Stimulated activated CD4-positive, alpha-beta T cell treated with anti-CD3 and anti-CD28 coated beads, Interleukin-2, amount 100 ng/mL, for 4 hours (primary cell): ENCODE measurements around the gene OSBPL2.
A peak's percentile ranks its signal among the peaks of the same experiment; 100 is the strongest.

ENCODE experiments used
- DNase-seq: peaks from one replicate; pipeline ENCODE4 v3.0.0-alpha.2; 2020; ENCODE audit warnings: low read depth

The OSBPL2 gene

DNA sequence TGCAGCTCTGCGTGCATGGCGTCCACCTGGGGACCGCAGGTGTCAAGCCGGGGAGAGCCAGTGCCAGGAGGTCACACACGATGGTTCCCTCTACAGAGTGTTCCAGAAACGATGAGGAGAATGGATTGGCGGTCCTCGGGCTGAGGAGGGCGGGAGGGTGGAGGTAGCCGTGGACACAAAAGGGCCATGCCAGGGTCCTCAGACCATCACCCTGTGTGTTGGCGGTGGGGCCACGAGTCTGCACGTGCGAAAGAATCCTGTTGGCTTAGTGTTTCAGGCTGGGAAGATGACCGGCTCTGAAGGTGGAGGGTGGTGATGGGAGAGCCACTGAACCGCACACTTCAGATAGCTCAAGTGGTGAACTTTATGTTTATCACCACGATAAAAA is 31.9 kb upstream of the OSBPL2 start:
- no peak for DNase-seq

DNA sequence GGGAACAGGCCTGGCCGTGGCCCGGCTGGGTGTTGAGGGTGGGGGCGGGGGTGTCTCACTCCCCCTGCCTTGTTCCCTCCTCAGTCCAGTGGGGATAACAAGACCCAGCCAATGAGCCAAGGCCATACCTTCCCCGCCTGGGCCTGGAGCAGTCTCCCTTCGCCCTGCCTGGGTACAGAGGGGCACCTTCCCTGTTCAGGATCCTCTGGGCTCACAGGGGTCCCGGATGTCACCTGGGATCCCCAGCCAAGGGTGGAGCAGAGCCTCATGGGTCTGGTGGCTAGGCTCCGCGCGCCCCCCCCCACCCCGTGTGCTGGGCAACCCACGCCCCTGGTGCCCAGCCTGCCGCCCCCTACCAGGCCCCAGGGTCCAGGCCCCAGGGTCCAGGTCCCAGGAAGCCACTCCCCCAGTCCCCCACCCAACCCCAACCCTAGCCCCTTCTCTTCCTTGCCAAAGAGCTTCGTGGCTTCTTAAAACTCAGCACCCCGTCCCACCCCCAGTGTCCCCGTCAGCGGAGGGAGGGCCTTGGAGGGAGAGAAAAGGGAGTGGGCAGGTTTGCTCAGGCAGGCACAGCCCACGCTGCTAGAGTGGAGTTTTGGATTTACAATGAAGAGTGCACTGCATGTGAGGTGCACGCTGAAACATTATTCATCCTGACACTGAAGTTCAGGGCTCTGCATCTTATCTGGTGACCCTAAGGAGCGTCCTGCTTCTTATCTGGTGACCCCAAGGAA is 30.1 kb upstream of the OSBPL2 start:
- DNase-seq = no peak

DNA sequence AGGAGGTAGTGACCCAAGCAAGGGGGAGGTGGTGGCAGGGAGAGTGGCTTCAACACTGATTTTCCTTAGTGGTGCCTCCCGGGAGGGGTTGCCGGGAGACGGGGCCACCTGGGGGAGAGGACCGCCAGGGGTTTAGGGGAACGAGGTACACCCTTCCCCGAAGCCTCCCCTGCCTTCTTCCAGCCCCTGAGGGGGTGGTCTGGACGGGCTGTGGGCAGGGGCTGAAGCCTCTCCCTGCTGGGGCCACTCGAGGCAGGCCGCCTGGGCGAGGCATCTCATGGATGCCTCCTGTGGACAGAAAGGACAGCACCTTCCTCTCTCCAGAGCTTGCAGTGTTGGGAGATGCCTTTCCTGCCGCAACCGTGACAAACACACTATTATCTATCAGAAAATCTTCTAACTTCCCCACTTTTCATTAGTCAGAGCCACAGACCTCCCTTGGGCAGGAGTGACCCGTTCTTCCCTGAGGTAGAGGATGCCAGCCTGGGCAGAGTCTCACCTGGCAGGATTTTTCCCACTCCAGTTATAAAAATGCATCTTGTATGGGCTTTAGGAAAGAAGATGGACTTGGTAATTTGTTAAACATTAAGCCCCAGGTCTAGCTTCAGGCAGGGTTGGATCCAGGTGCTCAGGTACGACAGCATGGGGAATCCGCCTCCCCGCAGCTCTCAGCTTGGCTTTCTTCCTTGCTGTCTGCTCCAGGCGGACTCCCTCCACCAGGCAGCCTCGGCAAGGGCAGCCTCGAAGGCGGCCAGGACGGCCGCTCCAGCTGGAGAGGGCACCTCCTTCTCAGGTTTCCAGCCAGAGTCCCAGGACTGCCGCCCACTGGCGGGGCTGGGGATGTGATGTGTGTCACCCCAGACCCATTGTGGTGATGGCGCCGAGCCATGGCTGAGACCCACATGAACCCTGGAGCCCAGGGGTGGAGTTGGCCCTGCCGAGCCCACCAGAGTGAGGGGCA is 29.2 kb upstream of the OSBPL2 start:
- DNase-seq = no peak

DNA sequence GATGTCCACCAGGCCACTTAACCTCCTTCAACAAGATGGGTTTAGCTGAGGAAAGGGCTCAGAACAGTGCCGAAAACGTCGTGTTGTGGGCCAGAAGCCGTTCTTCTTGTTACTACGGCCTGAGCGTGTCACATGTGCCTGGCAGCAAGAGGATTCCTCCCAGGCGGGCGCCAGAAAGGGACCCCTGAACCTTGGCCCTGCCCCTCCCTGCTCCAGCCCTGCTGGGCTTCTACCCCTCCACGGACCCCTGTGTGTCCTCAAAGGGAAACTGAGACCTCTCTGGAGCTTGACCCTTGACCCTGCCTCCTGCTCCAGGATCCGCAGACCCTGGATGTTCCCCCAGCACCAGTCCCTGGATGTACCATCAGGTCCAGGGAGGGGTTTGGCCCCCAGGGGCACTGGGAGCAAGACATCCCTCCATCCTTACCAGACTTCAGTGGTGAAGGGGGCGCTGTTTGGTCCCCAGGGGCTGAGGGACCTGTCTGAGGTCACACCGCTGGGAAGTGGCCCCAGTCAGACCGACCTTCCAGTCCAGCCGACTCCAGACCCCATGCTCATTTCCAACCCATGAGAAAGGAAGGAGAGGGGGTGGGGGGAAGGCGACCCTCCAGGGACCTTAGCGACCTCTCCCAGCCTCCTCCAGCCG is 28.3 kb upstream of the OSBPL2 start:
- DNase-seq = no peak

DNA sequence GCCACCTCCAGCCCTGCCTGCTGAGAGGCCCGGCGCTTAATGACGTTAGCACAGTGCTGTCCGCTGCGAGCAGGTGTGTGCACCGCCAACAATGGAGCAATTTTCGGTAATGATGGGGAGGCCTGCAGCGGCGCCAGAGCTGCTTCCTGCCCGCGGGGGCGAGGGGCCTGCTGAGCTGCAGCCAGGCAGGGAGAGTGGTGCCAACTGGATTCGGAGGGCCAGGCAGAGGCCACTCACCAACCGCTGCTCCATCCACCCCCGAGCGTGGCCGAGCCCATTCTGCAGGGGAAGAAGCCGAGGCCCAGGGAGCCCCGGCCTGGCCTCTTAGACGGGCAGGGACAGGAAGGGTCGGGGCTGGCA is 27.8 kb upstream of the OSBPL2 start:
- DNase-seq = no peak

DNA sequence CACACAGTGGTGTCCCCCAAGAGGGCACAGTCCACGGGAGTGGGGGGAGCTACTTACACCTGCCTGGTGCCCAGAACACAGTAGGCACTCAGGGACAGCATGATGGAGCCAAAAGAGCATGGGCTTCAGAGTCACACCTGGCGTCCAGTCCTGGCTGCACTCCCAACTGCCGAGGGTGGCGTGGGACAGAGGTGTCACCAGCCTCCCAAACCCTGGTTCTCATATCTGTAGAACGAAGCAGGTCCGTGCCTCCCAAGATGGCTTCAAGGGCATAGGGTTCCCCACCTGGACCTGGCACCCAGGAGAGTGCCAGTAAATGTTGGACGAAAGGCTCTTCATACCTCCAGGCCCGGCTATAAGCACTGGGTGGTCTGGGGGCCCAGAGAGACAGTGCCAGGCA is 27.1 kb upstream of the OSBPL2 start:
- no peak for DNase-seq

DNA sequence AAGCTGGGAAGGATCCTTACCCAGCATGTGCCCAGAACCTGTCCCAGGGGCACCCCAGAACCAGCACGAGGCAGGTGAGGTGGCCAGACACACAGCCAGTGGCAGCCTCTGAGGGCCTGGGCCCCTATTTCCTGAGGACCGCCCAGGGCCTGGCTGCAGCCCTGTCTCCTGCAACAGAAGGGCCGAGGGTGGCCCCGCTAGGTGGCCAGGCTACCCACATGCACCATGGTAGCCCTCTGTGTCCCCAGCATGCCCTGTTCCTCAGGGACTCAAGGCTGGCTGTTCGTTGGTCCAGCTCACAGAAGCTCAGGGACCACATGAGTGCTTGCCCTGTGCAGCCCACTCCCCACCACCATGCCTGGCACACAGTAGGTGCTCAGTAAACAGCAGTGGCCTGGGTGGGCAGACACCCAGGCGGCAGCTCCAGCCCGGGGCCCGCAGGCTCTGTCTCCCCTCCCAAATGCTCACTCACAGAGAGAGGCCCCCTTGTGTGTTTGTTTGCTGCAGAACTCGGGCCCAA is 26.5 kb upstream of the OSBPL2 start:
- no peak for DNase-seq

DNA sequence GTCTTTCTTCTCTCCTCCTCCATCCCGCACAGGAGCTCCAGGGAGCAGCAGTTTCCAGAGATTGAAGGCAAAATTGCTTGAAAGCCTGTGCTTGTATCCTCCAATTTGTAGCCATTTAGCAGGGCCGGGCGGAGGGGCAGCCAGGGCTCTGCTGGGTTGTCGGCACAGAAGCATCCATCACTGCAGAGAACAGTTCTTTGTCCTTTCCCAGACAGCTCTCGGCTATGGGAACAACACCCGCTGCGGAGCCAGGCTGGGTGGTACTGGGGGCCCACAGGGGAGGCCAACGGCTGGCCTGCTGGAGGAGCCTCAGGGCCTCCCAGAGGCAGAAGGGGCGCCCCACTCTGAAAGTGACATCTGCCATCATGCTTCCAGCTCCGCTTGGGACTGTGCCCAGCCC is 26.0 kb upstream of the OSBPL2 start:
- DNase-seq = no peak

DNA sequence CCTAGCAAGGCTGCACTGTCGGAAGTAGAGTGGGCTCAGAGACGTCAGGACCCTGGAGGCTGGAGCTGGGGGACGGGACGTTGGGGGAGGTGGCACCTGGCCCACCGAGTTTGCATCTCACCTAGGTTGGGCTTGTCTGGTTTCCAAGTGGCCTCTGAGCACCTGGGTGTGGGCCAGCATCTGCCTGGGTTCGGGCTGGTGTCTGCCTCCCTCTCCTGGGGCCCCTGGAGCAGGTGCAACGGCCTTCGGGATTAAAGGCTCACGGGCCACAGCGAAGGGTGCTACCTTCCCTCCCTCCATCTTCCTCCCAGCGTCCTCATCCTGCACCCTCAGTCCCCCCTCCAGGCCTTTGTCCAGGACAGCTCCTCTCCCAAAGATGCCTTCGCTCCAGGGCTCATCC is 24.3 kb upstream of the OSBPL2 start:
- DNase-seq = no peak

DNA sequence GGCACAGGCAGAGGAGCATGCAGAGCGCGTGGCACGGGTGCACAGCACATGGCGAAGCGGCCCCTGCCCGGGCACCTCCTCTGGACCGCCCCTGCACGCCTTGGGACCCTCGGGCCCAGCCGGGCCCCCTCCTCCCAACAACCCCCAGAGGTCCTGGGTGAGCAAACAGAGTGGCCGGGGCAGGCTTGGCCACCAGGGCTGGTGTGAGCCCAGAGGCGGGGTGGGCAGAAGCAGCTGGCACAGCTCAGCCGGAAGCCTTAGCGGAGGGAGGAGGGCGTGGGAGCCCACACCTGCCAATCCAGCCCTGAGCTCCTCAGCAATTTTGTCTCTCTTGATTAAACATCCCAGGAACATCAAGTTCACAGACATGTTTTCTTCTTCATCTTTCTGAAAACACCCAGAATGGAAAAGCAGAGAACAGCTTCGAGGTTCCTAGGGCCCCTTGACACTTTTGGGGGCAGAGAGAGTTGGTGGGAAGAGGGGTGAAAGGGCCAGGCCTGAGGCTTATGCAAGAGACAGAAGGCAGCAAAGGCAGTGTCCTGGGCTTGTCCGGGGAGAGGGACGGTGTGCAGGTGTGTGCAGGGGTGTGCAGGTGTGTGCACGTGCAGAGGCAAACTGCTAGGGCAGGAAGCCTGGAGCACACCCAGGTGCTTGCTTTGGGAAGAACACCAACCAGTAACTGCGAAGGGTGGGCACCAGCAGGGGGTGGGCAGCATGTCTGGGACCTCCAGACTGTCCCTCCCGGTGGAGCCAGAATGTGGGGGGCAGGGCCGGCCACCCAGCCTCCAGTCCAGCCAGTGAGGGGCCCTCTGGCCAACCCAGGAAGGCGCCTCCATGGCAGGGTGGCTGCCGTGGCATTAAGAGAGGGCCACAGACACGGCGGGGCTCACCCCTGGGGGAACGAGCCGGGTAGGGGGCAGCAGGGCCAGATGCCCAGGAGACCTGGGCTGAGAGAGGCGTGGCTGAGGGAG is 23.0 kb upstream of the OSBPL2 start:
- no peak for DNase-seq

DNA sequence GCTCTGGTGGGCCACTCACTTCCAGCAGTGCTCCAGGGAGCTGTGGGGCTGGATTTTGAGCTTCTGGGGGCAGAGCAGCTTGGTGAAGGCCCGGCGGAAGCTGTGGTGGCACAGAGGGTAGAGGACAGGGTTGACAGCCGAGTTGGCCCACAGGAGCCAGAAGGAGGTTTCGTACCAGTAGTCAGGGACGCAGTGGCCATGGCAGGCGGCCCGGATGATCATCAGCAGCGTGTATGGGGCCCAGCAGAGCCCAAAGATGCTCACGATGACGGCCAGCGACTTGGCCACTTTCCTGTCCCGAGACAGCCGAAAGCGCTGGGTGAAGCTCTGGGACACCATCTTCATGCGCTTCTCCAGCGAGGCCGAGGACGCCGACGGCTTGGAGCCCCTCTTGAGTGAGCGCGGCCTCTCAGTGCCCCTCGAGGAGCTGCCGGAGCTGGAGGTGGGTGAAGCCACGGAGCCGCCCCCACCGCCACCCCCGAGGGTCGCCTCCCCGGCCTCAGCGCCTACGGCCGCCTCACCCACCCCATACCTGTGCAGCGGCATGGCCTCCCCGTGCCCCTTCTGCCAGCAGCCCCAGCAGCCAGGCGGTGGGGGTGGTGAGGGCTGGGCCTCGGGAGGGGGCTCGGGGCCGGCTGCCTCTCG is 22.2 kb upstream of the OSBPL2 start:
- no peak for DNase-seq

DNA sequence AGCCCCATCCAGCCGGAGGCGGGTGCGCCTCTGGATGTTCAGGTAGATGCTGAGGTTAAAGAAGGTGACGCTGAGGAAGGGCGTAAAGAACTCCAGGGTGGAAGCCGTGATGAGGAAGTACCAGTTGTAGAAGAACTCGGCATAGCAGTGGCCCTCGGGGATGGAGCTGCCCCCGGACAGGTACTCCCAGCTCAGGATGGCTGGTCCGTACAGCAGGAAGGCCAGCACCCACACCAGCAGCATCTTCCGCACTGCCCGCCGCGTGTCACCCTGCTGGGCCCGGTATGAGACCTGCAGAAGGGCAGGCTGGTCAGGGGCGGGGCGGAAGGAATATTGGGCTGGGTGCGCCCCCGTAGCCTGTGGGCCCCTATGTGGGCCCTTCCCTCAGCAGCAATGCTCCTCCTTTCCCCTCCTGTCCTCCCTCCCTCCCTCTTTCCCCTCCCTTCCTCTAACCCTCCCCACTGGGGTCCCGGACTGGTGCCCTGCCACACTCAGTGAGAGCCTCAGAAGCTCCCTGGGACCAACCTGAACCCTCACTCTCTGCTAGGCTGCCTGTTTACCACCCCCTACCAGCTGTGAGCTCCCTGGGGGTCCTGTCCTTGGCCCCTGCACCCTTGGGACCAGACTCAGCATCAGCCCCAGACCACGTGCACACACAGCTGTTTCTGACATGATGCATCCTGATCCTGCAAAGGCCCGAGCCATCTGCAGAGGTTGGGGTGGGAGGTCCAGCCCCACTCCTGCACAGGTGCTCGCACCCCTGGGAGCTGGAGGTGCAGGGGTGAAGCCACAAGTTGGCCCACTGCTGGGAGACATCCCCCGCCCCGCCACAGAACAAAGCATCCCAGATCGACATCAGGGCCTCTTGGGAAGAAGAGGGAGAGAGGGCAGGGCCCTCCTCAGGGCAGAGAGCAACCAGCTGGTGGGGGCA is 21.4 kb upstream of the OSBPL2 start:
- DNase-seq = no peak

DNA sequence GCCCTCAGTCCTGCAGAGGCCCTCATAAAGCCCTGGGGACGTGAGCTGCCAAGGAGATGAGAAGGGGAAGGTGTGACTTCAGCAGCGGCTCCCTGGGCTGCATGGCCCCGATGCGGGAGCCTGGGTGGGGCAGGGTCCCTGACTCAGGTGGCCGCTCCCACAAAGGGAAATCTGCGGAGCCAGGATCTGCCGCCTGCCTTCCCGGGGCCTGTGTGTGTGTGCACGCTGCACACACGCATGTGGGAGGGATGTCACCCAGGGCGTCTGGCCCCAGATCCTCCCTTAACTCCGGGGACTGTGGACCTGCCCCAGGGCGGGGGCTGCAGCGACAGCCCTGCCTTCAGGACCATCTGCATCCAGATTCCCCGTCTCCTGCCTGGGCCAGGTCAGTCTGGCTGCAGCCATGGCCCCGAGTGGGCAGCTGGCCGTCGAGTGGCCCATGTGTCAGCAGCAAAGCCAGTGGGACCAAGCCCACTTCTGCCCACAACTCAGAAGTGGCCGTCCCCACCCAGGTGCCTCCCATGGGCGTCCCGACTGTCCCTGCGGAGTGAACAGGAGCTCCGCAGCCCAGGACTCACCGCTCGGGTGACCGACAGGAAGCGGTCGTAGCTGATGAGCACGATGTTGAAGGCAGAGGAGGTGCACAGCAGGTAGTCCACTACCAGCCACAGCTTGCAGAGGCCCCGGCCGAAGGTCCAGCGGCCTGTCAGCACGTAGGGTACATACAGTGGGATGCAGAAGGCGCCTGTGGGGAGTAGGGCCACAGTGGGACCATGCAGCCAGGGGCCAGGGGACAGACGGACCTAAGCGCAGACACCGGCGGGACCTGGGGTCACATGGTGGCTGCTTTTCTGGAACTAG is 20.2 kb upstream of the OSBPL2 start:
- DNase-seq = no peak

DNA sequence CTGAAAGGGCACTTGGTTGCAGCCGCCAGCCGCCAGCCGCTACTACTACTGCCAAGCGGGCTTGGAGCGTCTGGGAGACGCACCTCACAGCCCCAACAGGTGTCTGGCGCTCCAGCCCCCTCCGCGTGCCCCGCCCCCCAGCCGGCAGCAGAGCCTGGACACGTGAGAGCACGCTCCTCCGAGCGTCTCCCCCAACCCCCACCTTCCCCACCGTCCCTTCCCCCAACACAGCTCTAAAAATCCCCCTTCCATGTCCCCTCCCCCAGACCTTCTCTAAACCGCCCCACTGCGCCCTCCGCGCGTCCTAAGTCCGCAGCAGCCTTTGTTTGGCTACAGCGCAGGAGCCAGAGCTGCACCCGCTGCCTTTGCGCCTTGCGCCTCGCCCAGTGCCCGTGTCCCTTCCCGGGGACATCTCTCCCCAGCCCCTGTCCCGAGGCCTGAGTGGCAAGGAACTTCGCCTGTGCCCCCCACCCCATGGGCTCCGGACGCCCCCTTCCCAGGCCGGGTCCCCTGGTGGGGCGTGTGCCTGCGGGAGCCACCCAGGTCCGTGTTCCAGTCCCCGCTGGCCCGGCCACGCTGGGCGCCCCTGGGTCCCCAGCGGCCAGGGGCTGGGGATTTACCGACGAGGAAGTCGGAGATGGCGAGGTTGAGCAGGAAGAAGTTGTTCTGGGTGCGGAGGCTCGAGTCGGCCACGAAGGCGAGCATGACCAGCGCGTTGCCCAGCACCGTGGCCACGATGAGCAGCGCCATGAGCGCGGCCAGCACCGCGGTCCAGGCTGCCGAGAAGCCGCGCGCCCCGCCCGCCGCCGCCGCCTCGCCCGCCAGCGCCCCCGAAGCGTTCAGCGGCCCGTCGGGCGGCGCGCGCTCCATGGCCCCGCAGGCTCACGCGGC is 19.0 kb upstream of the OSBPL2 start:
- no peak for DNase-seq

DNA sequence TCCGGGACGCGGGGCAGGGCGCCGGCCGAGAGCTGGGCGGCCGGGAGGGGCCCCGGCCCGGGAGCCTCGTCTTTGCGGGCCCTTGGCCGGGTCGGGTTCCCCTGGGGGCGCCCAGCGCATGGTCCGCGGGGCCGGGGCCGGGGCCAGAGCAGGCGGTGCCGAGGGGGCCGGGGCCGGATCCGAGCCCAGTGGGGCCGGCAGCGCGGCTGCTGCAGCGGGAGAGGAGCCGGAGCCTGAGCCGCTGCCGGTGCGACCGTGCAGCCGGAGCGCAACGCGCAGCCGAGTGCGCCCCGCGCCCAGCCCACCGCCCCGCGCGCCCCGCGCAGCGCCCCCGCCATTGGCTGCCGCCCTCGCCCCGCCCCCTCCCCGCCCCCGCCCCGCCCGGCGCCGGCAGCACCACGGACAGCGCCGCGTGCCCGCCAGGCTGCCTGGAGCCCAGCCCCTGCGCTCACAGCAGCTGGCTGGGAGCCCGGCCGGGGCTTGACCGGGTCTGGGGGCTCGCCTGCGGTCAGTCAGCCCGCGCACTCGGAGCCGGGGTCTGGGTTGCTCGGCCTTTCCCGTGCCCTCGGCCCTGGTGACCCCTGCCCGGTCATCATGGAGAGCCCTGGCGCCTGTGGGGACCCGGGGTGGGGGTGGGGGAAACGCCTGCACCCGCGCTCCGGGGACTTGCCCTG is 18.2 kb upstream of the OSBPL2 start, which contains the start of gene HRH3:
HRH3 (minus strand) TSS at position 287 of the 674 bp plus-strand sequence. CDS start 308 bp downstream, outside the sequence.
- DNase-seq = peak; percentile 6

DNA sequence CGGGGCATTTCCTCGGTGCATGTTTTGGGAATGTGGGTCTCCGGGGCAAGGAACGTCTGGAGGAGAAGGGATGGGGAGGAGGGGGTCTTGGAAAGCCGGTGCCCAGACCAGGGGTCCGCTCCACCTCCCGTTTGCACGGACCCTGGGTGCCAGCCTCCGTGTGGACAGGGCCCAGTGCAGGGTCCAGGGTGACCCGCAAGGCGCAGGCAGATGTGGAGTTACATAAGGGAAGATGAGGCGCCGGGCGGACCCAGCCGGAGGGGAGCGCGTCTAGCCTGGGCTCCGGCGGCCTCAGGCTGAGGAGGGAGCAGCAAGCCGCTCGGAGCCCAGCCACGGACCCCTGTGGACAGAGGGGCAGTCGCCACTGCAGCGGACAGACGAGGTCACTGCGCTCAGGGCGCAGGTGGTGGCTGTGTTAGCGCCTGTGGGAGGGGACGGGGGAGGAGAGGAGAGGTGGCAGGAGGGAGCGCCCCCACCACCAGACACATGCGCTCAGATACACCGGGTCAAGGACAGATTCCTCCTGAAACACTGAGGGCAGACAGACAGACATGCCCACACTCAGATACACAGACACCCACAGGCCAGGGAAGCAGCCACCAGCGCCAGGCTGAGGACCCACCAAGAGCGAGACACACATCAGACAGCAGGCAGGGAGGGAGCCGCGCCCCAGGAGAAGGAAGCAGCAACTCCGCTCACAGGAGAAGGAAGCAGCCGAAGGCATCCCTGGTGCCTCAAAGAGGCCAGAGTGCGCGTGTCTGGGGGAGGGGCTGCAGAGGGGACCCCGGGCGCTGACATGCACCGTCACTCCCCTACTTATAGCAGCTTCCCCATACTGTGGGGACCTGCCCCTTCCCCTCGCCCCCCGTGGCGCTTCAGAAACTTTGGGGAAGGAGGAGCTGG is 17.4 kb upstream of the OSBPL2 start:
- no peak for DNase-seq
